GM18508 (cell line): ENCODE results near the gene HHIPL1.

Experiments
- ATAC-seq: cut with Tn5 transposase; IDR thresholded peaks from one replicate; pipeline ENCODE4 v1.9.1; 2021; ENCODE audit warnings: moderate number of reproducible peaks; ENCODE audit not compliant: insufficient read depth, unreplicated experiment

HHIPL1 gene

DNA sequence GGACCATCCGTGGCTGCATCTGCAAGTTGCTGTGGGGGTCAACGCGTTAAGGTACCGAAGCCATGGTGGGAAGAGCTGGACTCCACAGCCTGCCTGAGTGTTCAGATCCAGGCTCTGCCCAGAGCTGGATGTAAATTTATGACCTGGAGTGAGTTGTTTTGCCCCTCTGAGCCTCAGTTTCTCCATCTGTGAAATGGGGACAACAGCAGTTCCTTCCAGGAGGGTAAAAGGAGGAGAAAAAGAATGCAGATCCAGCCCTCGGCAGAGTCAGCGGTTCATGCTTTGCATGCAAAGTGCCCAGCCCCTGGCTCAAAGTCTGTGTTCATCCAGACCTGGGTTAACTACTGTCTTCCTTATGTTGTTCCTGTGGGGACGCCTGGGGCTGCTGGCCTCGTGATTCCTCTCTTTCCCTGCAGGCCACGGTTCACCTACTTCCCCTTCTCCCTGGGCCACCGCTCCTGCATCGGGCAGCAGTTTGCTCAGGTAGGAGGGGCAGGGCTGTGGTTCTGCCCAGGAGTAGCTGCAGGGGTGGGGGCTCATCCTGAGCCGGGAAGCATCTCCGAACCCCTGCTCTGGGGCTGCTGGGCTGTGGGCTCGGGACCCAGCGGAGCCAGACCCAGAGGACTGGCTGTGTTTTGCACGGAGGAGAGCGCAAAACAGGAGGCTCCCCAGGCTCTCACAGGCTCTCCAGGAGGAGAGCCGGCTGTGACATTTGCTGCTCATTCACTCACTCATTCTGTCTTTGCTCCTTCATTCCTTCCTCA, 81.0 kb downstream of the HHIPL1 start:
- ATAC-seq = no peak

DNA sequence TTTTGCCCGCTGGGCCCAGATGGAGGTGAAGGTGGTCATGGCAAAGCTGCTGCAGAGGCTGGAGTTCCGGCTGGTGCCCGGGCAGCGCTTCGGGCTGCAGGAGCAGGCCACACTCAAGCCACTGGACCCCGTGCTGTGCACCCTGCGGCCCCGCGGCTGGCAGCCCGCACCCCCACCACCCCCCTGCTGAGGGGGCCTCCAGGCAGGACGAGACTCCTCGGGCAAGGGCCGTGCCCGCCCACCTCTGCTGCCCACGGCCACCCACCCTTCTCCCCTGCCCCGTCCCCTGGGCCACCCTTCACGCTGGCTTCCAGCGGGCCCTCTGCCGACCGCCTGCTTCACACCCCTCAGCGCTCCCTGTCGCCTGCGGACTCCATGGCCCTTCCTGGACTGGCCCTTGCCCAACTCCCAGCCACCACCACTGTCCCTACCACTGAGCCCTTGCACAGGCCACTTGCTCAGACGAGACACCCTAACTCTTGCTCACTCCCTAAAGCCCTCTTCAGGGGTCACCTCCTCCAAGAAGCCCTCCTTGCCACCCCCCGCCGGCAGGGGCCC, 81.7 kb downstream of the HHIPL1 start:
- ATAC-seq = no peak

DNA sequence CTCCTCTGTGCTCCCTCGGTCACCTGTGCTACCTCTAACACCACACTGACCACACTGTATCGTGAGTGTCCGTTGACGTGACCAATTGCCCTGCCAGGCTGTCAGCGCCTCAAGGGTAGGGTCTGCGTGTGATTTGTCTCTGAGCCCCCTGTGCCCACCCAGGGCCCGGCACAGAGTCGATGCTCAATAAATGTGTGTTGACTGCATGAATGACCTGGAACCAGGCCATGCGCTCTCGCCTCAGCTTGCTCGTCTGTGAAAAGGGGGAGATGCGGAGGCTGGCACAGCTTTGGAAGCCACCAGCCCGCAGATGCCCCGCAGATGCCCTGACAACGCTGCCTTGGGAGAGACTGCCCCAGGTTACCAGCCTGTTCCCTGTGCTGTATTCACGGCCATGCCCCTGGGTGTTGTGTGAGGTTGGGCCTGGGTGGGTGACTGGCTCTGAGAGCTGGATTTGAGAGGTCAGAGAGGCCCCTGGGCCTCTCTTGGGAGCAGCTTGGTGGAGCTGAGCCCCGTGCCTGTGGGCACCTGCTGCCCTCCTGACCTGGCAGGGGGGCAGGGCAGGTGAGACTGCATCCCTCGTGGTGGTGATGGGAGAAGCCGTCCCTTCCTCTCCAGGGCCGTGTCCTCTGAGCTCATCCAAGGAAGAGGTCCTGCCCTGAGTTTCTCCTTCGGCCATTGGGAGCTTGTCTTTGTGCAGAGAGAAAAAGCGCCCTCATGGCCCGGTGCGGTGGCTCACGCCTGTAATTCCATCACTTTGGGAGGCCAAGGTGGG, 82.4 kb downstream of the HHIPL1 start:
- ATAC-seq = no peak

DNA sequence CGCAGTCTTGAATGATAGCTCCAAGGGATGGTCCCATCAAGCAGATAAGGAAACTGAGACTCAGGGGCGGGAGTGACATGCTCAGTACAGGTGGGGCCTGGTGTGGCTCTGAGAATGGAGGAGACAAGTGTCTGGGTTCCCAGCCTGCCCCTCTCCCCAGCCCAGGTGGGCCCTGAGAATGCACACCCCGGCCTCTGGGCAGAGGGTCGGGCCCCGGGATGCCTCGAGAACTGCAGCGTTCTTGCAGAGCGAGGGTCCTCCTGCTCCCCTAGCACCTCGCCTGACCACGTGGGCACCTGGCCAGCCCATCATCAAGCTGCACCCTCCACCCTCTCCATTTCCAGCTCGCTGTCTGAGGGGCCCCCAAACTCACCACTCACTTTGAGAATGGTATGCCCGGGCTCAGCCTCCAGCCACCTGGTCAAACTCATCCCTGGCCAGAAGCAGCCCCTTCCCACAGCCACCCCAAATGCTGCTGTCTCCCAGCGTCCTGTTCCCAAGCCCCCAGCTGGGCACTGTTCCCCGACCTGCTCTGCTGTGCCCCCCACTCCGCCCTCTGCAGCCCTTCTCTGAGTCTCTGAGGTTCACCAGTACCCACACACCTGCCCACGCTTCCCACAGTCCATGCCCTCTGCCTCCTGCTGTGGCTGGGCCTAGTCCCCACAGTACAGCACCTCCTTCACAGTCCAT, 83.4 kb downstream of the HHIPL1 start:
- ATAC-seq = no peak

DNA sequence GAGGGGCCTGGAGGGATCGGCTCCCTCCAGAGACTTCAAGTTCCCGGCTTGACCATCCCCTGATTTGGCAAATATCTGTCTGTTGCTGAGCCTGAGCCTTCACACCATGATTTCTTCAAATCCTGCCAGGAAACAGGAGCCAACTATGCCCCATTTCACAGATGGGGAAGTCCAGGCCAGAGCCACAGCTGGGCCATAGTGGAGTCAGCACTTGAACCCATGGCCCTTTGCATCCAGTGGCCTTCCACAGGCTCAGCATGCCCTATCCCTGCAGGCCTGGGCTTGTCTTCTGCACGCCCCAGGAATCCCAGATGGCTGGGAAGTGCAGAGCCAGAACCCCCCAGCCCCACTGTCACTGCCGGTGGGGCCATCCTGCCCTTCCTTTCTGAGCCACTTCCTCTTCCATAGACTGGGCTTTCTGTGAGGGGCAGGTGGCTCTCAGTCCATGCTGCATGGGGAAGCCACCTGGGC, 84.1 kb downstream of the HHIPL1 start:
- no peak for ATAC-seq
